IMR-90 (cell line): ENCODE measurements around the gene GCNT3. TPM values are rescaled to one million over a fixed set of nuclear protein-coding genes. Genes with fewer than 3 reads are reported as not detected.

ENCODE experiments used
- ATAC-seq: fragments of 200-7000 bp; cut with Tn5 transposase; 2 replicates; pipeline ENCODE4 v1.9.1; 2020; ENCODE audit warnings: low read depth, mild to moderate bottlenecking, moderate library complexity
- Bru-seq: library from RNA; stranded (reverse); fragments of 400-500 nt; gene quantifications from one replicate; lab custom pipeline; 2021; lab: Mats Ljungman, UMichigan
- BruChase-seq, 2 experiments: library from RNA; stranded (reverse); fragments of 400-500 nt; gene quantifications; one replicate each; lab custom pipeline; 2021; lab: Mats Ljungman, UMichigan
- BruUV-seq: library from RNA; stranded (reverse); fragments of 400-500 nt; replicated peaks from 2 replicates; lab custom pipeline; 2021; lab: Mats Ljungman, UMichigan
- CTCF ChIA-PET: fragments of 300-600 bp; formaldehyde crosslinking; extraction: SDS; loops from one replicate; lab custom pipeline; 2021; ENCODE audit warnings: antibody characterized with exemption; lab: Yijun Ruan, JAX
- POLR2A ChIA-PET: fragments of 300-600 bp; sonication (Branson Sonifier 250); formaldehyde crosslinking; loops from one replicate; lab custom pipeline; 2022; ENCODE audit warnings: antibody characterized with exemption; ENCODE audit not compliant: unreplicated experiment; lab: Charles Lee
- DNase-seq: peaks from one replicate; pipeline ENCODE4 v3.0.0; 2013
- H2AFZ ChIP-seq: replicated peaks from 2 replicates; pipeline ENCODE3; 2013; ENCODE audit warnings: low read length, mild to moderate bottlenecking; ENCODE audit not compliant: poor library complexity
- H2AK5ac ChIP-seq: 2 replicates; pipeline ENCODE4 v1.6.1; 2013; ENCODE audit warnings: low read depth, low read length, inconsistent platforms
- H2AK9ac ChIP-seq: replicated peaks from 2 replicates; pipeline ENCODE3; 2013; ENCODE audit warnings: mild to moderate bottlenecking, low read depth, low read length, moderate library complexity; ENCODE audit not compliant: poor library complexity
- H2BK120ac ChIP-seq: 2 replicates; pipeline ENCODE4 v1.6.1; 2013; ENCODE audit warnings: low read depth, low read length, inconsistent platforms
- H2BK15ac ChIP-seq: 3 replicates; pipeline ENCODE4 v1.6.1; 2013; ENCODE audit warnings: low read depth, low read length, inconsistent platforms
- H2BK20ac ChIP-seq: 2 replicates; pipeline ENCODE4 v1.6.1; 2013; ENCODE audit warnings: low read depth, mild to moderate bottlenecking, inconsistent platforms, low read length, moderate library complexity
- H2BK5ac ChIP-seq: 2 replicates; pipeline ENCODE4 v1.6.1; 2013; ENCODE audit warnings: mild to moderate bottlenecking, low read depth, low read length, inconsistent platforms; ENCODE audit not compliant: poor library complexity, severe bottlenecking
- H3K14ac ChIP-seq: replicated peaks from 2 replicates; pipeline ENCODE4 v1.6.1; 2013; ENCODE audit warnings: low read depth, low read length, inconsistent platforms
- H3K18ac ChIP-seq: 2 replicates; pipeline ENCODE4 v1.6.1; 2013; ENCODE audit warnings: low read depth, low read length, control low read depth
- H3K23ac ChIP-seq: 2 replicates; pipeline ENCODE4 v1.6.1; 2013; ENCODE audit warnings: low read depth, low read length, inconsistent platforms
- H3K27ac ChIP-seq: 2 replicates; pipeline ENCODE4 v1.5.1; 2013; ENCODE audit warnings: mild to moderate bottlenecking, control low read depth, low read length; ENCODE audit not compliant: insufficient read depth
- H3K27me3 ChIP-seq: 2 replicates; pipeline ENCODE4 v1.6.1; 2013; ENCODE audit warnings: low read length; ENCODE audit not compliant: control insufficient read depth, insufficient read depth
- H3K36me3 ChIP-seq: 2 replicates; pipeline ENCODE4 v1.6.1; 2013; ENCODE audit warnings: low read length, mixed read lengths; ENCODE audit not compliant: control insufficient read depth, insufficient read depth
- H3K4ac ChIP-seq: 2 replicates; pipeline ENCODE4 v1.6.1; 2013; ENCODE audit warnings: low read depth, low read length, inconsistent platforms
- H3K4me1 ChIP-seq: 2 replicates; pipeline ENCODE4 v1.6.1; 2013; ENCODE audit warnings: low read length, mixed read lengths; ENCODE audit not compliant: control insufficient read depth, insufficient read depth
- H3K4me2 ChIP-seq: 2 replicates; pipeline ENCODE4 v1.6.1; 2013; ENCODE audit warnings: low read depth, mild to moderate bottlenecking, control low read depth, low read length, moderate library complexity
- H3K4me3 ChIP-seq: 2 replicates; pipeline ENCODE4 v1.5.1; 2013; ENCODE audit warnings: low read depth, mild to moderate bottlenecking, control low read depth, low read length, moderate library complexity; ENCODE audit not compliant: insufficient read depth
- H3K56ac ChIP-seq: 2 replicates; pipeline ENCODE4 v1.6.1; 2013; ENCODE audit warnings: low read length, inconsistent platforms; ENCODE audit not compliant: insufficient read depth; ENCODE audit errors: extremely low read depth
- H3K79me1 ChIP-seq, 2 experiments: 2 replicates each; pipeline ENCODE4 v1.6.1; 2013; ENCODE audit warnings: low read length in 2 of 2, inconsistent platforms in 1 of 2, low read depth in 1 of 2
- H3K9ac ChIP-seq: 2 replicates; pipeline ENCODE4 v1.6.1; 2013; ENCODE audit warnings: low read depth, low read length, control low read depth
- H3K9me1 ChIP-seq: 2 replicates; pipeline ENCODE4 v1.6.1; 2013; ENCODE audit warnings: low read length, inconsistent platforms; ENCODE audit not compliant: insufficient read depth
- H3K9me3 ChIP-seq: 2 replicates; pipeline ENCODE4 v1.6.1; 2013; ENCODE audit warnings: low read length; ENCODE audit not compliant: control insufficient read depth, insufficient read depth
- H4K20me1 ChIP-seq: 2 replicates; pipeline ENCODE4 v1.6.1; 2013; ENCODE audit warnings: low read length, inconsistent platforms; ENCODE audit not compliant: insufficient read depth
- H4K5ac ChIP-seq: 2 replicates; pipeline ENCODE4 v1.6.1; 2013; ENCODE audit warnings: mild to moderate bottlenecking, low read depth, low read length, control low read depth
- H4K8ac ChIP-seq, 2 experiments: 2 replicates each; pipeline ENCODE4 v1.6.1; 2013; ENCODE audit warnings: low read depth in 2 of 2, low read length in 2 of 2, control low read depth in 1 of 2, inconsistent platforms in 1 of 2
- H4K91ac ChIP-seq: 2 replicates; pipeline ENCODE4 v1.6.1; 2013; ENCODE audit warnings: low read depth, low read length, inconsistent platforms; ENCODE audit not compliant: insufficient read depth
- CHD1 ChIP-seq: IDR thresholded peaks from 2 replicates; pipeline ENCODE4 v1.6.1; 2012; ENCODE audit warnings: low read depth, low read length, improper control_type of control experiment
- MAZ ChIP-seq: IDR thresholded peaks from 2 replicates; pipeline ENCODE4 v1.6.1; 2012; ENCODE audit warnings: low read depth, mild to moderate bottlenecking, low read length, improper control_type of control experiment, moderate library complexity, borderline replicate concordance
- MXI1 ChIP-seq: IDR thresholded peaks from 2 replicates; pipeline ENCODE4 v1.6.1; 2012; ENCODE audit warnings: low read depth, mild to moderate bottlenecking, low read length, moderate library complexity, borderline replicate concordance
- SMC3 ChIP-seq: fragments of 150-350 bp; IDR thresholded peaks from 2 replicates; pipeline ENCODE4 v1.6.1; 2016; ENCODE audit warnings: low read depth, mild to moderate bottlenecking, antibody characterized with exemption, low read length, moderate library complexity
- WGBS, 2 experiments: methylation state at CpG; one replicate each; pipeline versions ENCODE4 v1.1.5 to v1.1.7; 2013; ENCODE audit warnings: missing lambda C conversion rate in 2 of 2; ENCODE audit not compliant: insufficient read length in 1 of 2; ENCODE audit errors: extremely low coverage in 2 of 2; 5-methylcytosine and 5-hydroxymethylcytosine counted together
- dilution Hi-C: fragments of 300-500 bp; cut with HindIII; formaldehyde crosslinking; loops from one replicate; pipeline ENCODE4 v1.14.3; 2018; ENCODE audit warnings: low sequenced_read_pairs; ENCODE audit not compliant: unreplicated experiment
- in situ Hi-C: fragments of 300-500 bp; cut with MboI; formaldehyde crosslinking; loops from 3 replicates; pipeline ENCODE4 v1.14.3; 2019; ENCODE audit warnings: low sequenced_read_pairs, inconsistent platforms, mixed read lengths
- intact Hi-C: fragments of 100-400 bp; cut with micrococcal nuclease; formaldehyde crosslinking; loops from 2 replicates; pipeline ENCODE4 v1.10.0; 2022
- long read RNA-seq: library from polyadenylated mRNA; unstranded; transcript quantifications from one replicate; pipeline ENCODE4 v2.0.0, GENCODE V29; 2021; ENCODE audit not compliant: unreplicated experiment
- polyA plus RNA-seq, 3 experiments: library from polyadenylated mRNA; depleted of rRNA; stranded (reverse); fragments of >200 nt; gene quantifications; 2 replicates each; pipeline ENCODE4 v1.2.3, GENCODE V29; 2012; ENCODE audit warnings: low replicate concordance in 1 of 3
- total RNA-seq: library from RNA; depleted of rRNA; stranded (reverse); fragments of >200 nt; gene quantifications from 2 replicates; pipeline ENCODE4 v1.2.3, GENCODE V29; 2012; rRNA removed

The GCNT3 gene
- total RNA-seq, result not detected in 2 replicates
- not detected in 2 replicates for polyA plus RNA-seq (2012; rRNA removed)
- not detected in 2 replicates for polyA plus RNA-seq (2012; cell fraction: cytosol; rRNA removed)
- not detected in 2 replicates for polyA plus RNA-seq (2012; cell fraction: nucleus; rRNA removed; ENCODE audit: low replicate concordance)
- Bru-seq, nascent RNA, result percentile 11 among the genes with signal in this experiment
- BruChase-seq, experiment 1, labeled RNA remaining after a 6-hour chase, result not detected
- BruChase-seq, experiment 2, labeled RNA remaining after a 2-hour chase, result percentile 14 among the genes with signal in this experiment
- long read RNA-seq, result 0 reads

DNA sequence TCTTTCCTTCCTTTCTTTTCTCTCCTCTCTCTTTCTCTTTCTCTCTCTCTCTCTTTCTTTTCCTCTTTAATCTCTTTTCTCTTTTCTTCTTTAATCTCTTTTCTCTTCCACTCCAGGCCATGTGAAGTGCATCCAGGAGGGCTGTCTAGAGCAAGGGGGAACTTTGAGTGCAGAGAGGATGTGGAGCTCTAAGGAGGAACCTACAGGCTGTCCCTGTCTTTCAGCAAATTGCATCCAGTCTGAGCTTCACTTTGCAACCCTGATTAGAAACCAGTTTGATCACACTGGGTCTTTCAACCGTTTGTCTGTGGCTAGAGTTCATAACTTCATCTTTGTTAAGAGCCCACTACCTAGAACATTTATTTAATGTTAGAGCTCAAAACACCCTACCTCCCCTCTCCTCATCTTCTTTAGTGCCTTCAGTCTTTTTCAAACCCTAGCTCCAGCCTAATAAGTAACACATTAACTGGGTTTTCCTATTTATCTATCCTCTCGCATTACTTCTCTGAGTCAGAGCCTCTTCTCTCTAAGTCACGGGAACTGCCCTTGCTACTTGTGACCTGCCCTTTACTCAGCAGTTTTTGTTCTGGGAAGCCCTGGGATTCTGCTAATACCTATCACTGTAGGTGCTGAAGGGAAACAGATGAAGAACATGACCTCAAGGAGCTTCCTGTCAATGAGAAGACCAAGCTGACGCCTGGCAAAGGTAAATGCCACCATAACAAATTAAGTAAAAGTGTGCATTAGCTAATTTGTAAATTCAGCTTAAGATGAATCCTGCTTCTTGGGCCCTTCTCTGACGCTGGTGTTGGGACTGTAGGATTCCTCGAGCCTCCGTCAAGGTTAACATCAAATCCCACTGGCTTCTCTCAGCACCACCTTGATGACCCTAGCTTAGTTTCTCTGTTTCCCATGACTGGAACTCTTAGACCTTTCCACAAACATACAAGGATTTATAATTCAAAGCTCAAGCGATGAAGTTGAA, at the start of gene GCNT3:
TSS of gene GCNT3 (plus strand) at position 508 of the 985 bp plus-strand sequence. CDS start 6,456 bp downstream, outside the sequence.
- Histone ChIP-seq H2AFZ (no peak within 1 kb of the TSS), H4K91ac (no peak within 1 kb of the TSS), H3K79me1 (no peaks in the 10 kb centered on the region), H3K9me1 (no peaks in the 10 kb centered on the region), H3K27me3 (peaks cover 10% of the 10 kb centered on the region), H3K9me3 (no peaks in the 10 kb centered on the region), H3K56ac (no peak within 1 kb of the TSS), H3K4ac (no peak within 1 kb of the TSS), H2BK15ac (no peak within 1 kb of the TSS), H4K5ac (no peak within 1 kb of the TSS), H2BK120ac (no peak within 1 kb of the TSS), H3K4me2 (no peak within 1 kb of the TSS), H2AK5ac (no peak within 1 kb of the TSS), H3K14ac (no peak within 1 kb of the TSS), H3K4me1 (no peaks in the 10 kb centered on the region), H3K9ac (no peak within 1 kb of the TSS), H2BK5ac (no peak within 1 kb of the TSS), H3K27ac (no peak within 1 kb of the TSS), H4K8ac (no peak within 1 kb of the TSS), H3K18ac (no peak within 1 kb of the TSS), H3K23ac (no peak within 1 kb of the TSS), H2BK20ac (no peak within 1 kb of the TSS), H2AK9ac (no peak within 1 kb of the TSS), H3K36me3 (no peaks in the 10 kb centered on the region), H3K4me3 (no peak within 1 kb of the TSS), H4K20me1 (no peaks in the 10 kb centered on the region)
- POLR2A ChIA-PET, result no interaction called here
- no peak for TF ChIP-seq SMC3
- TF ChIP-seq MXI1, result no peak
- no peak for TF ChIP-seq MAZ
- no peak for TF ChIP-seq CHD1
- dilution Hi-C loops, result no loop called here
- WGBS, 2 experiments, result 70% methylated on average over 1 of the region's 8 CpGs; no CpG with 5 or more reads in 1 of the 2 experiments
- BruUV-seq, result no TSS peak
- in situ Hi-C loops, result no loop called here
- intact Hi-C loops, result no loop called here
- CTCF ChIA-PET, result interaction anchor here (1.4 kb wide), 1 partner anchor 22 kb away, joined by 3 read pairs; no protein-coding TSS in a partner anchor
- peak; percentile 59 for ATAC-seq
- peak; percentile 12 for DNase-seq
